ENCODE data around the gene CLSTN2. TPM values are rescaled to one million over a fixed set of nuclear protein-coding genes. Genes with fewer than 3 reads are reported as not detected.
A peak's percentile ranks its signal among the peaks of the same experiment; 100 is the strongest.

CLSTN2 gene
- total RNA-seq, 1 donor = 7.3 TPM

GRCh38 chr3:140031170-140031569, 96.2 kb downstream of the CLSTN2 start:
- no peak for DNase-seq (ENCODE audit: low read depth)
- no peak overlapping the region for H3K4me3 ChIP-seq (ENCODE audit: low read depth, low read length)
- no peak for TF ChIP-seq CTCF (IDR thresholded peaks at IDR 0.05; ENCODE audit: insufficient read depth, low read depth, low read length)

DNA sequence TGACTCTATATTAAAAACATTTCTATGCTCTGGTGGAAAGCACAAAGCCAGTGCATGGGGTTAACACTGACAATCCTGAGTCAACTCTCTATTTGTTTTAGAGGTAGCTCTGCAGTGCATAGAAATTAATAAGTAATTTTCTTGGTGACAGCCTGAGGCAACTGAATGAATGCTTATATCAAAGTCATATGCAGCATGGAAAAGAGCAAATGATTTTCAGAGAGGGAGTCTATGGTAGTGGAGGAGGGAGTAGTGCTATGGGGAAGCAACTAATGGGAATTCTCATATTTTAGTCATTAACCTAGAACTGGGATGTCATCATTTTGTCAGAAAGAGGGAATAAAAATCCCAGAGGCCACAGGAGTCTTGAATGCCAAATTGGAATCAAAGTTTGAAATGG, 99.1 kb downstream of the CLSTN2 start:
- TF ChIP-seq CTCF (IDR thresholded peaks at IDR 0.05; ENCODE audit: insufficient read depth, low read depth, low read length) = no peak
- no peak overlapping the region for H3K4me3 ChIP-seq (ENCODE audit: low read depth, low read length)
- no peak for DNase-seq (ENCODE audit: low read depth)

GRCh38 chr3:140035871-140036270, 100.9 kb downstream of the CLSTN2 start:
- H3K4me3 ChIP-seq (ENCODE audit: low read depth, low read length) = no peak overlapping the region
- no peak for DNase-seq (ENCODE audit: low read depth)
- TF ChIP-seq CTCF (IDR thresholded peaks at IDR 0.05; ENCODE audit: insufficient read depth, low read depth, low read length) = no peak

DNA sequence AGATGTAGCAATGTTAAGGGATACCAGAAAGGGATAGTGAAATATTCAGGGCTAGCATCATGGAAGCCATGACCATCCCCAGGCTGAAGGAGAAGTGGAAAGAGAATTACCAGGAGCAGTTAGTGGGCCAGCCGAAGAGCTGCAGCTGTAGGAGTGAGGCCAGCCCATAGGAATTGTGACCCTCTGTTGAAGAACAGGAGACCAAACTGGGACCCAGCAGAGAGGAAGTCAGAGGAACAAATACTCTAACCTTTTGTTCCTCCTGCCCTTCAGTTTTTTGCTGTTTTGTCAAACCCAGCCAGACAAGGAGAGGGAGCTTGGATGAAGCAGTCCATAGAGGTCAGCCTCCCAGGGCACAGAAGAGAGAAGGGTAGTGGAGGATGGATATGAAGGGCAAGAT, 115.4 kb downstream of the CLSTN2 start:
- no peak for TF ChIP-seq CTCF (IDR thresholded peaks at IDR 0.05; ENCODE audit: insufficient read depth, low read depth, low read length)
- no peak for DNase-seq (ENCODE audit: low read depth)
- H3K4me3 ChIP-seq (ENCODE audit: low read depth, low read length) = no peak overlapping the region

DNA sequence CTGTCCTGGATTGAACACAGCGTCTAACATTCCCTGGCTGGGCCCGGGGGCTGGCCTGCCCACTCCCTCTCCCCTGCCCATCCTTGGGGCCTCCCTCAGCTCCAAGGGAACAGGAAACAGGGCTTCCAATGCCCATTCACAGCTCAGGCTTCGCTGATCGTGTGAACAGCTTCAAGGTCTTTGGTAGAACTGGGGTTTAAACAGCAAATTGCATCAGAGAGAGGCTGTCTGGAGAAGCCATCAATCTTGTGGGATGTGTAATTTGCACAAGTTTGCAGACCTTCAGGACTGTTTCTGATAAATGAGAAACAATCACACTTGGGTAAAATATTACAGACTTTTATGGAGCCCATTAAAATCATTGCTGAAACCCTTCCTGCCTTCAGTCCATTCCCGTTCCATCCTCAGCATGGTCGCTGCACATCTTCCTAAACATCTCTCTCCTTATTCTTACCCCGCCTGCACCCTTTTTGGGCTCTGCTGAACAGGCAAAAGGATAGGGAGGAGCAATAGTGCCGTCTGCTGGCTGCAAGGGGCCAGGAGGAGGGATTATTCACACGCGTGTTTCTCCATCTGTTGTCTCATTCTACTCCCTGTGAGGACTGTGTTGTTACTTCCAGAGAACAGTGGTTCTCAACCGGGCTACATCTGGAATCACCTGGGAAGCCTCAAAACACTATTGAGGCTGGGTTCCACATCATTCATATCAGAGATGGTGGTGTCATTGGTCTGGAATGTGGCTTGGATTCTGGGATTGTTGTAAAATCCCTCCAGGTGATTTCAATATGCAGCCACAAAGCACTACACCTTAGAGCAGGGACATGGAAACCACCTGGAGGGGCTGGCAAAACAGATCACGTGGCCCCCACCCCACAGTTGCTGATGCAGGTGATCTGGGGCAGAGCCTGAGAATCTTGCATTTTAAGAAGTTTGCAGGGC, 116.3 kb downstream of the CLSTN2 start:
- no peak overlapping the region for H3K4me3 ChIP-seq (ENCODE audit: low read depth, low read length)
- TF ChIP-seq CTCF (IDR thresholded peaks at IDR 0.05; ENCODE audit: insufficient read depth, low read depth, low read length) = peak; percentile 18
- no peak for DNase-seq (ENCODE audit: low read depth)

GRCh38 chr3:140052771-140053702, 118.1 kb downstream of the CLSTN2 start:
- H3K4me3 ChIP-seq (ENCODE audit: low read depth, low read length) = no peak overlapping the region
- no peak for TF ChIP-seq CTCF (IDR thresholded peaks at IDR 0.05; ENCODE audit: insufficient read depth, low read depth, low read length)
- no peak for DNase-seq (ENCODE audit: low read depth)

Measured in fibroblast of villous mesenchyme (primary cell).